ENCODE measurements around the gene ACTN2. TPM values are rescaled to one million over a fixed set of nuclear protein-coding genes. Genes with fewer than 3 reads are reported as not detected.
A peak's percentile ranks its signal among the peaks of the same experiment; 100 is the strongest.

The ACTN2 gene
- total RNA-seq, 1 donor from 2014 or later = 2.4 TPM

DNA sequence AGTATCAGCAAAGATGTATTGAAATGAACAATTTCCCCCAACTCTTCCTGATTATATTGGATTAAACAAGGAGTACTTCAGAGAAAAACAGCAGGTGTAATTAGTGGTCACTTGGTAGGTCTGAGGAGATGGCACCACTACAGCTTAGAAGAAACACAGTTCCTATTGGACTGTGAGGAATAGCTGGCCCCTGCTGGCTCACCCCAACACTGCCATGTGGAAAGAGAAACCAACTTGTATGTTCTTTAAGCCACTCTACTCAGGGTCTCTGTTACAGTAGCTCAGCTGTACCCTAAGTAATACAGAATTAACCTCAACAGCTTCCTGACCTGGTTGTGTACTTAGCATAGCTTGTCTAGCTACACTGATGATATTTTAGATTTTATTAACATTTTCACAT is 82.3 kb downstream of the ACTN2 start:
- no peaks in the 10 kb centered on the region for H3K36me3 Mint-ChIP-seq
- no peak overlapping the region for H3K27ac Mint-ChIP-seq
- no peak overlapping the region for H3K4me3 Mint-ChIP-seq
- H3K4me1 Mint-ChIP-seq (ENCODE audit: unreplicated experiment) = no peaks in the 10 kb centered on the region
- H3K9me3 Mint-ChIP-seq = no peaks in the 10 kb centered on the region
- no peak for TF ChIP-seq CTCF (conservative IDR thresholded peaks at IDR 0.05)
- DNase-seq (ENCODE audit: extremely low spot score, unreplicated experiment) = no peak
- H3K27me3 Mint-ChIP-seq = no peaks in the 10 kb centered on the region

GRCh38 chr1:236773919-236774318 is 87.6 kb downstream of the ACTN2 start:
- no peak for TF ChIP-seq CTCF (conservative IDR thresholded peaks at IDR 0.05)
- H3K4me1 Mint-ChIP-seq (ENCODE audit: unreplicated experiment) = no peaks in the 10 kb centered on the region
- H3K36me3 Mint-ChIP-seq = no peaks in the 10 kb centered on the region
- no peaks in the 10 kb centered on the region for H3K27me3 Mint-ChIP-seq
- no peak overlapping the region for H3K27ac Mint-ChIP-seq
- H3K9me3 Mint-ChIP-seq = peaks cover under 1% of the 10 kb centered on the region
- no peak overlapping the region for H3K4me3 Mint-ChIP-seq
- no peak for DNase-seq (ENCODE audit: extremely low spot score, unreplicated experiment)

DNA sequence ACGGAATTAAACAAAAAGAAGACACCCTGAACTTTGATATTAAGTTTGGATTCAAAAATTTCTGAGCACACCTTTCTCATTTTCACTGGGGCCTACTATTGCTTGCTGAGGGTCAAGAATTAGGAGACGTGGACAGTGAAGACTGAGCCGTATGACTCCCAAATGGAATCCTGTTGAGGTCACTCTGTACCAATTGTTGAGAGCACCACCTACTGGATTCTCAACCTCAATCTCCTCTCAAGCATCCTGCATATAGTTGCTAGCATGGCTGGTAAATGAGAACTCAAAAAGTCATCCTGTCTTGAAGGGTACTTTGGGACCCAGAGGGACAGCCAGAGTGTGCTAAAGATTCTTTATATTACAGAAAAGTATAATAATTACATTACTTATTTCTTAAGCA is 88.6 kb downstream of the ACTN2 start:
- Mint-ChIP-seq H3K4me3 (no peak overlapping the region), H3K9me3 (peaks cover 7% of the 10 kb centered on the region), H3K27ac (no peak overlapping the region), H3K27me3 (no peaks in the 10 kb centered on the region), H3K36me3 (peaks cover 4% of the 10 kb centered on the region), H3K4me1 (ENCODE audit: unreplicated experiment) (no peaks in the 10 kb centered on the region)
- no peak for DNase-seq (ENCODE audit: extremely low spot score, unreplicated experiment)
- TF ChIP-seq CTCF (conservative IDR thresholded peaks at IDR 0.05) = peak; percentile 34

DNA sequence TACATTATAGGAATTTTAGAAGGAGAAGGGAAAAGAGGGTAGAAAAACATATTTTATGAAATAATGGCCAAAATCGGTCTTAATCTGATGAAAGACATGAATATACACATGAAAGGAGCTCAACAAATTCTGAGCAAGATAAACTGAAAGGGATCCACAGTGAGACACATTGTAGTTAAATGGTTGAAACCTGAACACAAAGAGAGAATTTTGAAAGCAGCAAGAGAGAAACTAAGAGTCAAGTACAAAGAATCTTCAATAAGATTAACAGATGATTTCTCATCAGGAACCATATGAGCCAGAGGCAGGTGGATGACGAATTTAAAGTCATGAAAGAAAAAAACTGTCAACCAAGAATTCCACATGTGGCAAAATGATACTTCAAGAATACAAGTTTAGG is 93.0 kb downstream of the ACTN2 start:
- H3K36me3 Mint-ChIP-seq = peaks cover 4% of the 10 kb centered on the region
- TF ChIP-seq CTCF (conservative IDR thresholded peaks at IDR 0.05) = no peak
- no peak overlapping the region for H3K27ac Mint-ChIP-seq
- no peaks in the 10 kb centered on the region for H3K4me1 Mint-ChIP-seq (ENCODE audit: unreplicated experiment)
- H3K9me3 Mint-ChIP-seq = peaks cover 7% of the 10 kb centered on the region
- no peaks in the 10 kb centered on the region for H3K27me3 Mint-ChIP-seq
- H3K4me3 Mint-ChIP-seq = no peak overlapping the region
- no peak for DNase-seq (ENCODE audit: extremely low spot score, unreplicated experiment)

- Mint-ChIP-seq H3K9me3 (no peaks in the 10 kb centered on the region), H3K27ac (no peak overlapping the region), H3K4me3 (no peak overlapping the region), H3K27me3 (peaks cover 6% of the 10 kb centered on the region), H3K4me1 (ENCODE audit: unreplicated experiment) (no peaks in the 10 kb centered on the region), H3K36me3 (no peaks in the 10 kb centered on the region)
- DNase-seq (ENCODE audit: extremely low spot score, unreplicated experiment) = no peak
- no peak for TF ChIP-seq CTCF (conservative IDR thresholded peaks at IDR 0.05)
These were observed 99.2 kb downstream of the ACTN2 start for GRCh38 chr1:236785477-236785876.

DNA sequence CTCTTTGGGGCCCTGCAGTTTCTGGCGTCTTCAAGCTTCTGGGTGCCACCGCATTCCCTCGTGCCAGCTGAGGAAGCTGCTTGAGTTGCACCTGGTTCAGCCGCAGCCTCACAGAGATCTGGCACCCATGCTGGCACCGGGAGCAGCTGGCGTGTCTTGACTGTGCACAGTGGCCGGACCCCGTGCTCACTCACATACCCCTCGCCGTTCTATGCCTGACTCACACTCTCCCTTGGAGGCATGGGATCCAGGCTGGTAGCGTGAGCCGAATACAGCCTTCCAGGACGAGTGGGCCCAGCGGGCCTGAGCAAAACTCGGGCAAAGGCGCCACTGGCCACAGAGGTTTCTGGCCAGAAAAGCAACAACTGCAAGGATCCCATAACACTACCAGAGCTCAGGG is 100.2 kb downstream of the ACTN2 start:
- H3K9me3 Mint-ChIP-seq = no peaks in the 10 kb centered on the region
- no peak overlapping the region for H3K4me3 Mint-ChIP-seq
- DNase-seq (ENCODE audit: extremely low spot score, unreplicated experiment) = no peak
- no peak for TF ChIP-seq CTCF (conservative IDR thresholded peaks at IDR 0.05)
- H3K36me3 Mint-ChIP-seq = no peaks in the 10 kb centered on the region
- H3K4me1 Mint-ChIP-seq (ENCODE audit: unreplicated experiment) = no peaks in the 10 kb centered on the region
- H3K27ac Mint-ChIP-seq = no peak overlapping the region
- H3K27me3 Mint-ChIP-seq = peaks cover 7% of the 10 kb centered on the region
